Hepatocyte (in vitro differentiated cells): ENCODE results near the gene DAAM1. TPM values are rescaled to one million over a fixed set of nuclear protein-coding genes. Genes with fewer than 3 reads are reported as not detected.

Experiments used
- DNase-seq: peaks from one replicate; pipeline ENCODE4 v3.0.0-alpha.2; 2016; ENCODE audit warnings: low spot score
- H2AFZ ChIP-seq: fragments of 200-600 bp; sonication (generic); 2 replicates; pipeline ENCODE4 v1.6.0; 2016; ENCODE audit warnings: antibody characterized with exemption, mild to moderate bottlenecking
- H3K27ac ChIP-seq: fragments of 200-600 bp; sonication (generic); 2 replicates; pipeline ENCODE4 v1.5.1; 2016; ENCODE audit warnings: mild to moderate bottlenecking
- H3K27me3 ChIP-seq: fragments of 200-600 bp; sonication (generic); 2 replicates; pipeline ENCODE4 v1.6.1; 2016
- H3K36me3 ChIP-seq: fragments of 200-600 bp; sonication (generic); replicated peaks from 2 replicates; pipeline ENCODE4 v1.5.1; 2016; ENCODE audit warnings: low read depth; ENCODE audit not compliant: insufficient read depth
- H3K4me1 ChIP-seq: fragments of 200-600 bp; sonication (generic); 2 replicates; pipeline ENCODE4 v1.5.1; 2016; ENCODE audit warnings: mild to moderate bottlenecking, moderate library complexity; ENCODE audit not compliant: insufficient read depth
- H3K4me2 ChIP-seq: fragments of 200-600 bp; sonication (generic); 2 replicates; pipeline ENCODE4 v1.6.0; 2016
- H3K4me3 ChIP-seq: fragments of 200-600 bp; sonication (generic); 2 replicates; pipeline ENCODE4 v1.5.1; 2016; ENCODE audit warnings: mild to moderate bottlenecking
- H3K79me2 ChIP-seq: fragments of 200-600 bp; sonication (generic); 2 replicates; pipeline ENCODE4 v1.6.0; 2017; ENCODE audit warnings: mild to moderate bottlenecking
- H3K9me2 ChIP-seq: fragments of 200-600 bp; sonication (generic); replicated peaks from 2 replicates; pipeline ENCODE4 v1.6.0; 2017; ENCODE audit warnings: mild to moderate bottlenecking; ENCODE audit not compliant: insufficient read depth
- H3K9me3 ChIP-seq: fragments of 200-600 bp; sonication (generic); 2 replicates; pipeline ENCODE4 v1.5.1; 2016; ENCODE audit warnings: low read depth, mild to moderate bottlenecking
- H4K20me1 ChIP-seq: fragments of 200-600 bp; sonication (generic); 2 replicates; pipeline ENCODE4 v1.6.0; 2016; ENCODE audit warnings: mild to moderate bottlenecking; ENCODE audit not compliant: insufficient read depth, poor library complexity, severe bottlenecking
- CTCF ChIP-seq: fragments of 200-600 bp; sonication (generic); IDR thresholded peaks from 2 replicates; pipeline ENCODE4 v1.5.1; 2016; ENCODE audit warnings: antibody characterized with exemption, mild to moderate bottlenecking; ENCODE audit not compliant: poor library complexity
- EZH2 ChIP-seq: fragments of 200-600 bp; sonication (generic); IDR thresholded peaks from 2 replicates; pipeline ENCODE4 v1.6.1; 2016; ENCODE audit warnings: antibody characterized with exemption, mild to moderate bottlenecking, borderline replicate concordance
- EZH2phosphoT487 ChIP-seq: fragments of 200-600 bp; sonication (generic); IDR thresholded peaks from one replicate; pipeline ENCODE4 v1.6.1; 2018; ENCODE audit warnings: antibody characterized with exemption, mild to moderate bottlenecking, low read depth, moderate library complexity; ENCODE audit not compliant: unreplicated experiment, severe bottlenecking
- WGBS: methylation state at CpG from one replicate; pipeline ENCODE4 v1.1.6; 2016; ENCODE audit warnings: low lambda C conversion rate; ENCODE audit errors: missing lambda C conversion rate; 5-methylcytosine and 5-hydroxymethylcytosine counted together
- polyA plus RNA-seq: library from polyadenylated mRNA; unstranded; fragments of >200 nt; fragmentation: Nextera tagmentation; extraction: Ambion mirVana; gene quantifications from 2 replicates; pipeline ENCODE4 v1.2.1, GENCODE V29; 2016
- total RNA-seq: library from RNA; depleted of rRNA; stranded (reverse); fragments of >200 nt; gene quantifications from 2 replicates; pipeline ENCODE4 v1.2.3, GENCODE V29; 2014

Gene DAAM1
- total and polyA plus RNA-seq, 2 experiments from 2014 or later, result 21.6 to 23.7 TPM

GRCh38 chr14:59183150-59183549 lies 5.3 kb upstream of the DAAM1 start:
- Histone ChIP-seq H3K79me2 (no peaks in the 10 kb centered on the region), H3K27ac (no peak overlapping the region), H4K20me1 (no peaks in the 10 kb centered on the region), H3K27me3 (no peaks in the 10 kb centered on the region), H3K9me2 (no peaks in the 10 kb centered on the region), H3K9me3 (no peaks in the 10 kb centered on the region), H3K4me1 (peaks cover 6% of the 10 kb centered on the region), H3K36me3 (no peaks in the 10 kb centered on the region), H3K4me3 (no peak overlapping the region), H2AFZ (no peak overlapping the region), H3K4me2 (no peak overlapping the region)
- TF ChIP-seq EZH2phosphoT487 (no peak), EZH2 (no peak), CTCF (no peak)
- DNase-seq, result no peak

DNA sequence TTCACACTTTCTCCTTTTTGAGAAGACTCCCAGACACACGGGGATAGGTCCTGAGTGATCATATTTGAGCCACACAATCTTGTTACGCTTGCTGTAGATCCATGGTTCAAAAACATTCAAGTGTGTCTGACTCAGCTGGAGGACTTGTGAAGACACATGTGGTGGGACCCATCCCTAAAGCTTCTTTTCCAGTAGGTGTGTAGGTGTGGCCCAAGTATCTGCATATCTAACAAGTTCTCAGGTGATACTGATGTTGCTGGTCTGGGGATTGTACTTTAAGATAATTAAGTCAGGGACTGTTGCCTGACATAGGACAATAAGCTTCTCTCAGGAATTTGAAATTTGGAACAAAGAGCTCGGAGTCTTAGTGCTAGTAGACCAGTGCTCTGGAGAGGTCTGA lies 4.1 kb upstream of the DAAM1 start:
- Histone ChIP-seq H3K79me2 (peaks cover 1% of the 10 kb centered on the region), H3K36me3 (no peaks in the 10 kb centered on the region)

DNA sequence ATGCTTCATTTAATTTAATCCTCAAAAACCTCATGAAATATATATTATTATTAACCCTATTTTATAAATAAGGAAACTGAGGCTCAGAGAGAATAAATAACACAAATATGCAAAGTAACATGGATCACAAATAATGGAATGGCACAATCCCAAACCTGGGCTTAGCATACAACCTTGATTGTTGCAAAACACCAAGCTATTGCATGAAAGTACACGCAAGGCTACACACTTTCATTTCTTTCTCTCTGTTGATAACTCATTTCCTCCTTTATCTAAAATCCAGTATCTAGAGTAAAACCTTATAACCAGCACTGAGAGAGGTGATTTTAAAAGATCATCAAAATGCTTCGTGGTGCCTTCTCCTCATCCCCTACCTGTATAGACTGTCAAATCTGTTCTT lies 2.8 kb upstream of the DAAM1 start:
- Histone ChIP-seq H3K27ac (no peak overlapping the region), H3K9me3 (no peaks in the 10 kb centered on the region), H3K4me3 (no peak overlapping the region), H3K79me2 (peaks cover 14% of the 10 kb centered on the region), H3K4me2 (no peak overlapping the region), H4K20me1 (peaks cover 10% of the 10 kb centered on the region), H3K36me3 (no peaks in the 10 kb centered on the region), H2AFZ (no peak overlapping the region), H3K27me3 (no peaks in the 10 kb centered on the region), H3K9me2 (no peaks in the 10 kb centered on the region), H3K4me1 (peaks cover 13% of the 10 kb centered on the region)
- no peak for TF ChIP-seq CTCF
- no peak for TF ChIP-seq EZH2phosphoT487
- TF ChIP-seq EZH2, result no peak
- DNase-seq, result no peak
- 76% methylated on average over 2 of the region's 2 CpGs for WGBS

More for the DNA sequence above, 4.1 kb upstream of the DAAM1 start:
- Histone ChIP-seq H3K9me2 (no peaks in the 10 kb centered on the region), H4K20me1 (no peaks in the 10 kb centered on the region), H3K27me3 (no peaks in the 10 kb centered on the region), H3K27ac (no peak overlapping the region), H3K9me3 (no peaks in the 10 kb centered on the region), H3K4me3 (no peak overlapping the region), H3K4me2 (no peak overlapping the region), H3K4me1 (peaks cover 6% of the 10 kb centered on the region), H2AFZ (no peak overlapping the region)
- DNase-seq, result no peak
- TF ChIP-seq CTCF (no peak), EZH2 (no peak), EZH2phosphoT487 (no peak)
- WGBS, result 90% methylated on average over 3 of the region's 3 CpGs

DNA sequence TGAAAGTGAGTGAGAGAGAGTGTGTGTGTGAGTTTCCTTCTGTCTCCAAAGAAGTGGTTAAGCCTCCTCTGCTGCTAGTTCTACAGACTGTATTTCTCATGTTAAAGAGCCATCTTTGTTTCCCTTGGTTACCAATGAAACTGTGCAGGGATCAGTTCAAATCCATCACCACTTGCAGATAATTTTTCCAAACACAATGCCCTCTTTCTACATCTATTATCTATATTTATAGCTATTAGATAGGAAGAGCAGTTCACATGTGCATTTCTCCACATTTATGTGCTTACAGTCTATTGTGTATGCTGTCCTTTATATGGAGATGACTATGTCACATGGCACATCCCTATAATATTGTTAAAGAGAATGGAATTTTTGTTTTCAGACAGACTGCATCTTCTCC lies 2.2 kb upstream of the DAAM1 start:
- H3K9me2 ChIP-seq, result no peaks in the 10 kb centered on the region
- H3K79me2 ChIP-seq, result peaks cover 20% of the 10 kb centered on the region
- TF ChIP-seq EZH2phosphoT487, result no peak
- no peak for TF ChIP-seq EZH2
- no peak for TF ChIP-seq CTCF
- peak overlapping the region; percentile 85 for H3K4me2 ChIP-seq
- H3K4me3 ChIP-seq, result no peak overlapping the region
- no peak overlapping the region for H2AFZ ChIP-seq
- H3K4me1 ChIP-seq, result peaks cover 17% of the 10 kb centered on the region
- peaks cover 16% of the 10 kb centered on the region for H4K20me1 ChIP-seq
- H3K36me3 ChIP-seq, result no peaks in the 10 kb centered on the region
- no peaks in the 10 kb centered on the region for H3K27me3 ChIP-seq
- no peak for DNase-seq
- no peaks in the 10 kb centered on the region for H3K9me3 ChIP-seq
- H3K27ac ChIP-seq, result no peak overlapping the region
